ENCODE results near the gene MRAP. TPM values are rescaled to one million over a fixed set of nuclear protein-coding genes. Genes with fewer than 3 reads are reported as not detected.
"Not testable (repeated sequence)": the region's sequence is repeated elsewhere in the genome, so short reads cannot be mapped to it uniquely, and the experiment has no call there.

Gene MRAP
- total RNA-seq, 1 donor from 2014 or later: not detected

- Mint-ChIP-seq H3K4me3 (ENCODE audit: unreplicated experiment) (no peak overlapping the region), H3K27me3 (ENCODE audit: unreplicated experiment) (no peaks in the 10 kb centered on the region), H3K9me3 (ENCODE audit: unreplicated experiment) (no peaks in the 10 kb centered on the region), H3K36me3 (ENCODE audit: low read depth, unreplicated experiment) (no peaks in the 10 kb centered on the region), H3K4me1 (ENCODE audit: unreplicated experiment) (peaks cover 17% of the 10 kb centered on the region), H3K27ac (ENCODE audit: unreplicated experiment) (peak overlapping the region; percentile 94)
- no peak for DNase-seq (ENCODE audit: low spot score)
- TF ChIP-seq CTCF (IDR thresholded peaks at IDR 0.05; ENCODE audit: unreplicated experiment): no peak
These were observed 6.3 kb downstream of the MRAP start for GRCh38 chr21:32304998-32305397.

GRCh38 chr21:32306021-32306780 is 7.5 kb downstream of the MRAP start:
- Mint-ChIP-seq H3K27ac (ENCODE audit: unreplicated experiment) (peak overlapping the region; percentile 94), H3K36me3 (ENCODE audit: low read depth, unreplicated experiment) (peaks cover 4% of the 10 kb centered on the region), H3K4me3 (ENCODE audit: unreplicated experiment) (no peak overlapping the region), H3K9me3 (ENCODE audit: unreplicated experiment) (no peaks in the 10 kb centered on the region), H3K4me1 (ENCODE audit: unreplicated experiment) (peaks cover 20% of the 10 kb centered on the region), H3K27me3 (ENCODE audit: unreplicated experiment) (no peaks in the 10 kb centered on the region)
- peak; percentile 89 for DNase-seq (ENCODE audit: low spot score)
- peak; percentile 57 for TF ChIP-seq CTCF (IDR thresholded peaks at IDR 0.05; ENCODE audit: unreplicated experiment)

- Mint-ChIP-seq H3K27ac (ENCODE audit: unreplicated experiment) (no peak overlapping the region), H3K27me3 (ENCODE audit: unreplicated experiment) (no peaks in the 10 kb centered on the region), H3K4me3 (ENCODE audit: unreplicated experiment) (no peak overlapping the region), H3K36me3 (ENCODE audit: low read depth, unreplicated experiment) (peaks cover 4% of the 10 kb centered on the region), H3K9me3 (ENCODE audit: unreplicated experiment) (no peaks in the 10 kb centered on the region), H3K4me1 (ENCODE audit: unreplicated experiment) (peaks cover 23% of the 10 kb centered on the region)
- no peak for TF ChIP-seq CTCF (IDR thresholded peaks at IDR 0.05; ENCODE audit: unreplicated experiment)
- no peak for DNase-seq (ENCODE audit: low spot score)
These were observed 9.1 kb downstream of the MRAP start for GRCh38 chr21:32307706-32308105.

GRCh38 chr21:32308696-32309095 is 10.0 kb downstream of the MRAP start:
- Mint-ChIP-seq H3K4me3 (ENCODE audit: unreplicated experiment) (peak overlapping the region; percentile 9), H3K27me3 (ENCODE audit: unreplicated experiment) (no peaks in the 10 kb centered on the region), H3K27ac (ENCODE audit: unreplicated experiment) (no peak overlapping the region), H3K36me3 (ENCODE audit: low read depth, unreplicated experiment) (peaks cover 7% of the 10 kb centered on the region), H3K4me1 (ENCODE audit: unreplicated experiment) (peaks cover 23% of the 10 kb centered on the region), H3K9me3 (ENCODE audit: unreplicated experiment) (no peaks in the 10 kb centered on the region)
- TF ChIP-seq CTCF (IDR thresholded peaks at IDR 0.05; ENCODE audit: unreplicated experiment): no peak
- DNase-seq (ENCODE audit: low spot score): no peak

GRCh38 chr21:32309906-32310460 is 11.3 kb downstream of the MRAP start:
- Mint-ChIP-seq H3K4me1 (ENCODE audit: unreplicated experiment) (peaks cover 22% of the 10 kb centered on the region), H3K4me3 (ENCODE audit: unreplicated experiment) (no peak overlapping the region), H3K27me3 (ENCODE audit: unreplicated experiment) (no peaks in the 10 kb centered on the region), H3K9me3 (ENCODE audit: unreplicated experiment) (no peaks in the 10 kb centered on the region), H3K36me3 (ENCODE audit: low read depth, unreplicated experiment) (peaks cover 7% of the 10 kb centered on the region), H3K27ac (ENCODE audit: unreplicated experiment) (no peak overlapping the region)
- DNase-seq (ENCODE audit: low spot score): no peak
- TF ChIP-seq CTCF (IDR thresholded peaks at IDR 0.05; ENCODE audit: unreplicated experiment): no peak

GRCh38 chr21:32310976-32311375 is 12.3 kb downstream of the MRAP start:
- H3K9me3 Mint-ChIP-seq (ENCODE audit: unreplicated experiment); H3K27ac Mint-ChIP-seq (ENCODE audit: unreplicated experiment); H3K36me3 Mint-ChIP-seq (ENCODE audit: low read depth, unreplicated experiment); H3K27me3 Mint-ChIP-seq (ENCODE audit: unreplicated experiment); H3K4me3 Mint-ChIP-seq (ENCODE audit: unreplicated experiment); DNase-seq (ENCODE audit: low spot score): not testable (repeated sequence)
- H3K4me1 Mint-ChIP-seq (ENCODE audit: unreplicated experiment): peaks cover 19% of the 10 kb centered on the region
